GM18519 (cell line): ENCODE data around the gene XYLT1.
"Not testable (repeated sequence)": the region's sequence is repeated elsewhere in the genome, so short reads cannot be mapped to it uniquely, and the experiment has no call there.

Experiments used
- ATAC-seq: cut with Tn5 transposase; IDR thresholded peaks from one replicate; pipeline ENCODE4 v1.9.1; 2021; ENCODE audit warnings: mild to moderate bottlenecking, moderate library complexity; ENCODE audit not compliant: unreplicated experiment, low FRiP score

Gene XYLT1

DNA sequence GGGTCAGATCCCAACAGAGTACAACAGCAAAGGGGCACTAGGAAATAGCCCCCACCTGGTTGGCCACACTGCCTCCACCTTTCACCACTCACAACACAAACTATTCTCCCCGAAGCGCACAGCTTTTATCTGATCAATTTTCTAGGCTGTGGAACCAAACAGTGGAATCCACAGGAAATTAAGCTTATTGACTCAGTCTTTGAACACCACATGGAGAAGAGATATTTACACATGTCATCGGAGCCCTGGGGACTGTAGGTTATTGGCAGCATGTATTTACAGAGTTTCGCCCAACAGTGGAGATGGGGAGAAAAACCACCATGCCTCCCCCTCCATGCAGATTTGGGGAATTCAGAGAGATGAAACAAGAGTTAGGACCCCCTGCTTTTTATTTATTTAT is 154.8 kb downstream of the XYLT1 start:
- ATAC-seq: no peak

DNA sequence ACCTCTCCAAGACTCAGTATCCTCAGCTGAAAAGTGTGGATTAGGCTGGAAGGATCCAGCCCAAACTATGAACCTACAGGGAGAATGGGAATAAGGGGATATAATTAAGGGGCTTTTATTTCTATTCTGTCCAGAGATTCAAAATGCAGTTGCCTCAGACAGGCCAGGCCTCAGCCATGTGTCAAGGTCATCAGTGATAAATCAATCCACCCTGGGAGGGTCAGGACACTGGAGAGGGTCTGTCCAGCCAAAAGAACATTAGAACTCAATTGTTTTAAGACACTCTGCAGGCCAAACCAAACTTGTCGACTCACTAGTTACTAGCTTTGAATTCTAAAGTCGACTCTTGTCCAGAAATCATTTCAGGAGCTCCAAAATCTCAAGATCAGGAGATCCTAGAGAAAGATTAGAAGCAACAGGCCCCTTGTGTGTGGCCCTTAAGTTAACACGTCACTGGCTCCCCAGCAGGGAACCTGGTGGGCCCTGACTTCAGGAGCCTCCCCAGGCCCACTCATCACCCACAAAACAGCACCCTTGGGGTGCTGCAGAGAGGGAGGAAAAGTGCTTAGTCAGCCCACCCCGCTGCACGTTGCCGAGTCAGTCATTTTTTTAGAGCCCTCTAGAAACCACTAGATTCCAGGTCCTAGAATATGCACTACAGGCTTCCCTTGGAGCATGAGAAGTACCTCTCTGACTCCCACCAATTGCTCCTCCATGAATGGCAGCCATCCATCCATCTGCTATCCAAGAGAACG is 156.8 kb downstream of the XYLT1 start:
- no peak for ATAC-seq

DNA sequence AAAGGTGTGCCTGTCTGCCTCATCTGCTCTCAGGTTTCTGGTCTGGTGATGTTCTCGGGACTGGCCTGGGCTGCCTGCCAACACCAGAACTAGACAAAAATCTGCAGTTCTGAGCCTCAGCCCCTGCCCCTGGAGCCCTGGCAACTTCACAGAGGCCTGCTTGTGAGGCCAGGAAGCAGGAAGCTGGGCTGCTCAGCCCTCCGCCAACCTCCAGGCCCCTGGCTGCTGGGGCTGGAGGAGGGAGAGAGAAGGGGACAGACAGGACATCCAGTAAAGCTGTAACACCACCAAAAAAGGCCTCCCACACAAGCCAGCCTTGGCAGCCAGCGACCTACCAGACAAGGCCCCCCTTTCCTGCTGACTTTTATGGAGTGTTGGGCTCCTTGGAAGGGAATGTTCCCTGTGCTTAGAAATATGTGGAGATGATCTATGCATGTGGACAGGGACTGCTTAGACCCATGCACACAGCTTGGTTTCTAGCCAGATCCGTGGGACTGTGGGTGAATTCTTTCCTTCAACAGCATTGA is 157.6 kb downstream of the XYLT1 start:
- no peak for ATAC-seq

DNA sequence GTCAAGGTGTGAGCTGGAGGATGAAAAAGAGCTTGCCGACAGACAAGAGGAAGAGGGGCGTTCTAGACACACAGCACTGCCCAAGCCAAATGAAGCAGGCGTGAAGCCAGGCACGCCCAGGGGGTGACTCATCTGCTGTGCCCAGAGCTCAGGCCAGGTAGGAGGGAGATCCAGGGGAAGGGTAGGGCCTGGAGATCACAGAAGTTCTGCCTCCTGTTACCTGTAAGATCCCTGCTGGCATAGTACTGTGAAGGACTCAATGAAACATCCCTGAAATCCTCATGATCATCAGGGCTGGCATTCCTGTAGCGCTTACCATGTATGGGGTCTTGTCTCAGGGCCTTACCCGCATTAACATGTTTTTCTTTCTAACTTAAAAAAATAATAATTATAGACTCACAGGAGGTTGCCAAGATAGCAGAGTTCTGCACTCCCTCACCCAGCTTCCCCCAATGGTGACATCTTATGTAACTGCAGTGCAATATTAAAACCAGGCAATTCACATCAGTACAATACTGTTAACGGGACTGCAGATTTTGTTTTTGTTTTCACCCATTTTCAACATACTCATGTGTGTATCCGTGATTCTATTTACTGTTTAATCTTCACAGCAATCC is 158.6 kb downstream of the XYLT1 start:
- no peak for ATAC-seq

DNA sequence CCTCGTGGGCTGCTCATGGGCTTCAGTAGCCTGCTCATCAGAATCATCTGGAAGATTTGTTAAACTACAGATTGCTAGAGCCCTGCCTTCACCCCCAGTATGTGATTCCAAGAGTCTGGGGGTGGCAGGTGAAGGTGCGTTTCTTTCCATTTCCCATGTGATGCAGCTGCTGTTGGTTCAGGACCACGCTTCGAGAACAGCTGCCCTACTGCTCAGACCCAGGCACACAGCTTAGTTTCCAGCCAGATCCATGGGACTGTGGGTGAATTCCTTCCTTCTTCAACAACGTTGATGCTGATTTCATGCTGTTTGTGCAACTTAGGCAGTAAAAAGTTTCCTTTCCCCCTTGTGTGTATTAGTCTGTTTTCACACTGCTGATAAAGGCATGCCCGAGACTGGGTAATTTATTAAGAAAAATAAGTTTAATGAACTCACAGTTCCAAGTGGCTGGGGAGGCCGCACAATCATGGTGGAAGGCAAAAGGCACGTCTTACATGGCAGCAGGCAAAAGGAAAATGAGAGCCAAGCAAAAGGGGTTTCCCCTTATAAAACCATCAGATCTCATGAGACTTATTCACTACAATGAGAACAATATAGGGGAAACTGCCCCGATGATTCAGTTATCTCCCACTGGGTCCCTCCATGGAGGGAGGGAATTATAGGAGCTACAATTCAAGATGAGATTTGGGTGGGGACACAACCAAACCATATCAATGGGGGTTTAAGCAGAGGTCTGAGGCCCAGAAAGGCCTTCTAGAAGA is 159.2 kb downstream of the XYLT1 start:
- ATAC-seq: no peak

DNA sequence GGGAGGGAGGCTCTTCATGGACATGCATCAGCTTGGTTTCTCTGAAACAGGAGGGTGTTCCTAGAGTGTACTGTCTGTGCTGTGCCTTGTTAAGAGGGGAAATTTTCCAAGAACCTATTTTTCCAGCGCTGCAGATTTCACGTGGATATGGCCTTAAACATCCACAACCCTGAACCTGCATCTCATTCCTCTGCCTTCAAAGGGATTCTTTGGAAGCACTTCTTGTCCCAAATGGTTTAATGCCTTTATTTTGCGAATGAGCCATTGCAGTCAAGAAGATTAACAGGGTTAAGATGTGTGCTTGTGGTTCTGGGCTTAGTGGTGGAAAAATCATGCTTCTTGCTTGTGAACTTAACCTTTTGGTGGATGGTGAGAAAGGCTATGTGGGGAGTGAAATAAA is 161.2 kb downstream of the XYLT1 start:
- ATAC-seq: no peak

DNA sequence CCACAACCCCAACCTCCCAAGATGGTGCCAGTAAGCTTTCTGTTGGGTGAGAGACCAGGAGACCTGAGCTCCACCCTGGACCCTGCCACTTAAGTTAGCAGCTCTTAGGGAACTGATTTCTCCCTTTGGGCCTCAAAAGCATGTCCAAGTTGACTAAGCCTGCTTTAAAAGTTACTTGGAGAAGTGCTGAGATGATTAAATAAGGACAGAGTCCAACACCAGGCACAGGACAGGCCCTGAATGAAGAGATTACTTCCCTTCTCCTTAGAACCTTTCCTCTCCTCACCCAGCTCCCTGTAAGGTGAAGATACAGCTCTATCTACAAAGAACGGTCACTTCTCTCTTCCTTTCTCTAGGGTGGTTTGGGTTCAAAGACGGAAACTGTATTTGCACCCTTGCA is 162.6 kb downstream of the XYLT1 start:
- ATAC-seq: no peak

DNA sequence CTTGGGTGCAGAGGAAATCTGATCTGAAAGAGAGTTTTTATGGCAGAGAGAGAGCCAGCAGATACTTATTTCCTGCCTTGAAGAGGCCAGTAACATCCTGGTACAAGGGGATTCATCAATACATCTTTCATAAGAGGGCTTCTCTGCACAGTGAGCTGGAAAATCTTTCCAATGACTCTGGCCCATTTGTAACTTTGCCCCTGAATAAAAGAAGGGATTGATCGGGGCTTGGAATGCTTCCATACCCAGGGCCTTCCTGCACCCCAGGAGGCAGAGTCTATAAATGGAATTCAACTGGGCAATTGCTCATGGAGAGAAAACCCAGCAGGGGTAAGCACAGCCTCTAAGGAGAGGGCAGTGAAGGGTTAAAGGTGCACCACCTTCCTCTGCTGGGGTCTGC is 163.3 kb downstream of the XYLT1 start:
- no peak for ATAC-seq

DNA sequence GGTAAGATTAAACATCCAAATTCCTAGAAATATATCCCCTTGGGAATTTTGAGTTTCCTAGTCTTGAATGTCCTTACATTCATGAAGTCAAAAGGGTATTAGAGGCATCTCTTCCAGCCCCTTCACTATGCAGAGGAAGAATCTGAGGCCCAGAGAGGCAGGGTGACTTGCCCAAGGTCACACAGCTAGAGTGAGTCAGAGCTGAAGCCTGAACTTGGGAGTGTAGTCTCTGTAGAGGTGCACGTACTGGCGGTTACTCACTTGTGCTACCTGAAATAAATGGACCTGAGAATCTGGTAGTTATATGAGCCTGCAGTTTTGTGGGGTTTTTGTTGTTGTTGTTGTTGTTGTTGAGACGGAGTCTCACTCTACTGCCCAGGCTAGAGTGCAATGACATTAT is 164.0 kb downstream of the XYLT1 start:
- ATAC-seq: no peak

DNA sequence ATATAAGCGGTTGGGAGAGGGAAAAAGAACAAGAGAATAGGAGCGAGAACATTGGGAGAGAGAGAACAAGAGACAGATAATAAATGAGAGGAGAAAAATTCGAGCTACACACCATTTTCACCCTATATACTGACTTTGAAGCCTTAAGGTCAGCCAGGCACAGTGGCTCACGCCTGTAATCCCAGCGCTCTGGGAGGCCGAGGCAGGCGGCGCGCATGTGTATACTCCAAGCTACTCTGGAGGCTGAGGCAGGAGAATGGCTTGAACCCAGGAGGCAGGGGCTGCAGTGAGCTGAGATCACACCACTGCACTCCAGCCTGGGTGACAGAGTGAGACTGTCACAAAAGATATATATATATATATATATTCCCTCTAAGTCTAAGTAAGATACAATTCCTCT is 164.5 kb downstream of the XYLT1 start:
- ATAC-seq: not testable (repeated sequence)

DNA sequence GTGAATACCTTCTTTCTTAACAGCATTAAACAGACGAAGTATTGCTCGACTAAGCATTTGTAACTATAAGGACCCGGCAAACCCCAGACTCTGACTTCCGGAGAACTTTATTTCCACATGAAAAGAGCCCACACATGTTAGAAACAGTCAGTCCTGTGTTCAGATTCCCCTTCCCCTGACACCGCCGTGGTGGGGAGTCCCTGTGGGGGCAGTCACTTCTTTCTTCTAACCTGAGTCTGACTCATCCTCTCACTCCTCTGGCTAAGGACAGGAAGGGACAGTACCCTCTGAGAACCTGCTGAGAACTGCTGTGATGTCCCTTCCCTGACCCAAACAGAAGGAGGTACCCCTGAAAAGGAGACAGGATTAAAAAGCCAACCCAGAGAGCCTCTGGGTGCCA is 165.1 kb downstream of the XYLT1 start:
- no peak for ATAC-seq

DNA sequence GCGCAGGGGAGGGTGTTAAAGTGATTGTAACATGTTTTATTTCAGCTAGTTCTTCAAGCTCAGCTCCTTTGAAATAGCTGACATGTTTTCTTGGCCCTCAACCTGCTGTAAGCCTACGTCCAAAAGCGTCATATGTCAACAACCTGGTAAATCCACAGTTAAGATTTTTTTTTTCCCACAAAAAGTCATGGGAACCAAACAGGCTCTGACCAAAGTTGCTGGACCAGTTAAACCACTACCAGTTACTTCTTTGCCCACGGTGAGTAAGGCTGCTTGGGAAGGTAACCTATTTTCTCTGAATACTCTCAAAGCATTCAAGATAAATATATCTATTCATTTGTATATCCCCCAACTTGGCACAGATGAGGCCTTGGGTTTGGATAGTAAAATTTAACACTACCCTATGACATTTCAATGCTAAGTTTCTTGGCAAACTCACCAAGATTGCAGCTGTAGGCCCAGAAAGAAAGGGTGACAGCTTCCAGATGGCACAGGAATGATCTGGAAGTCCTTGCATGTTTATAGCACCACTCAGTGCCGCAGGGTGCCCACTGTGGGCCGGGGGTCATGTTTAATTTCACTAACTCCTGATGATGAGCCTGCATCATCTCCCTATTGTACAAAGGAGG is 166.2 kb downstream of the XYLT1 start:
- no peak for ATAC-seq

DNA sequence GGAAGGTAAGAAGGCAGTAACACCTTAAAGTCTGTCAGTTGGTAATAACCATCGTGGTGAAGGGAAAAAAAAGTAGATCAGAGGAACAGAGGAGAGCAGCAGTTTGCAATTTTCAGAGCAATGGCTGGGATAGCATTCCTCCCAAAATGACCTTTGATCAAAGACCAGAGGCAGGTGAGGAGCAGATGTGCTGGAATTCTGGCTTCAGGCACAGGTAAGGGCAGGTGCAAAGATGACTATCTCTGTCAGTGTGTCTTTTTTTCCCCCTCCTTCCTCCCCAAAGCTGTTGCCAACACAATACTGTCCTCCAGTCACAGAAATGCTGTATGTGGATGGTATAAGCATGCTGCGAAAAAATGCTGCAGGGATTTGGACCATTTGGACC is 166.7 kb downstream of the XYLT1 start:
- no peak for ATAC-seq

DNA sequence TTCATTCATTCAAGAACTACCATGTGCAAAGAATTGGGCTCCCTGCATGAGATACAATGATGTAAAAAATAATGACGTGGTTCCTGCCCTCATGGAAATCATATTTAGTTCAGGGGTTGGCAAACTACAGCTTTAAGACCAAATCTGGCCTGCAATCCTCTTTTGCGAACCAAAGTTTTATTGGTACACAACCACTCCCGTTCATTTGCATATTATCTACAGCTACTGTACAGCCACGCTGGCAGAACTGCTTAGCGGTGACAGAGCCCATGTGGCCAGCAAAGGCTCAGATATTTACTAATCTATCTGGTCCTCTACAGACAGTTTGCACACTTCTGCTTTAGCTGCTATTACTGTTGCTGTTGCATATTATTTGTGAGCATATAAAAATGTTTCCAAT is 167.7 kb downstream of the XYLT1 start:
- no peak for ATAC-seq

DNA sequence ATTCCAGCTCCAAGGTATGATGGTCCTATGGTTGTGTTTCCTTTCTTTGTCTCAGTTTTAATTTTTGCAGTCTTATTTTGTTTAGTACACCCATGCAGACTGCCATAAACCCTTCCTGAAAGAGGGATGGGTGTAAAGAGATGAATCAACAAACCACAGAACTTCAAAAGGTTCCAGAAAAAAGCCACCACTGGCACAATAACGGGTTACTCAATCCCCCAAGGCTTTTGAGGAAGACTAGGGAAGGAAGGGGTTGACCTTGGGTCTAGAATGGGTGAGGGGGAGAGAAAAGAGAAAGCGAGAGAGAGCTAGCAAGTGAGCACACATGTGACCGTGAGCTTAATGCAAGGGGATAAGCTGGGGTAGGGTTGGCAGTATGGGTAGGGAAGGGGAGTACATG is 168.1 kb downstream of the XYLT1 start:
- no peak for ATAC-seq

DNA sequence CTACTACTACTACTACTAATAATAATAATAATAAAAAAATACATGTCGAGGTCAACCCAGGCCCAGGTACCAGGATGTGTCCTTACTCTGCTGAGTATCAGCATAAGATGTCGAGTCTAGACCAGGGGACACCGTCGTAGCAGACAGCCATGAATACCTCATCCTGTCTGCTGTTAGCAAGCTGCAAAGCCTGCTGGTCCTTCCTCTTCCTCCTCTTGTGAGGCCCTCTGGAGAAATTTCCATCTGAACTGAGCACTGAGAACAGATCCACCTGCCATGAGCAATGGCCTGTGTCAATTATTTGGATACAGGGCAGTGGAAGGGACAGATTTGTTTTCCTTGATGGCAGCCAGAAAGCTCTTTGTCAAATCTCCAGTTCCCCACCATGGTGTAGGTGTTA is 168.5 kb downstream of the XYLT1 start:
- no peak for ATAC-seq

DNA sequence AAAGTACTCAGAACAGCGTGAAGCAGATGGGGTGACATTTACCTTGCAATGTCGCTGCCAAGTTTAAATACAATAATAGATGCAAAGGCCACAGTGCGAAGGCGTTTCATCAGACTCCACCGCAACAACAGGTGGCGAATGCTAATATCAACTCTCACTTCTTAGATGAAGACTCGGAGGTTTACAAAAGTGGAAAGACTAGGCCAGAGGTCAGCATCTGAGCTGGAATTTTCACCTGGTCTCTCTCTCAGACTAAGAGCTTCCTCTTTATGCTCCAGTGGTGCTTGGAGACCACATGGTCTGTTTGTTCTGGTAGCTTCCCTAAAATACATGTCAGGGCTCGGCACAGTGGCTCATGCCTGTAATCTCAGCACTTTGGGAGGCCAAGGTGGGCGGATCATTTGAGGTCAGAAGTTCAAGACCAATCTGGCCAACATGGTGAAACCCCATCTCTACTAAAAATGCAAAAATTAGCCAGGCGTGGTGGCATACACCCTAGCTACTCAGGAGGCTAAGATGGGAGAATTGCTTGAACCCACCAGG is 169.1 kb downstream of the XYLT1 start:
- ATAC-seq: peak; percentile 80

DNA sequence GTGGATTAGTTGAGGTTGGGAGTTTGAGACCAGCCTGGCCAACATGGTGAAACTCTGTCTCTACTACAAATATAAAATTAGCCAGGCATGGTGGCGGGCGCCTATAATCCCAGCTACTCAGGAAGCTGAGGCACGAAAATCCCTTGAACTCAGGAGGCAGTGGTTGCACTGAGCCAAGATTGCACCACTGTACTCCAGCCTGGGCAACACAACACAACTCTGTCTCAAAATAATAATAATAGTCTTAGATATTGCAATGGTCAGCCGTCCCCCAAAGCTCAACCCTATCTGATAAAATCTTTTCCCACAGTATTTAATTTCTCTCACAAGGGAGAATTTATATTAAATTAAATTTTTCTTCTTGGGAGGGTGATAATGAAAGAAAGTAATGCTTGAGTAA is 169.6 kb downstream of the XYLT1 start:
- no peak for ATAC-seq

DNA sequence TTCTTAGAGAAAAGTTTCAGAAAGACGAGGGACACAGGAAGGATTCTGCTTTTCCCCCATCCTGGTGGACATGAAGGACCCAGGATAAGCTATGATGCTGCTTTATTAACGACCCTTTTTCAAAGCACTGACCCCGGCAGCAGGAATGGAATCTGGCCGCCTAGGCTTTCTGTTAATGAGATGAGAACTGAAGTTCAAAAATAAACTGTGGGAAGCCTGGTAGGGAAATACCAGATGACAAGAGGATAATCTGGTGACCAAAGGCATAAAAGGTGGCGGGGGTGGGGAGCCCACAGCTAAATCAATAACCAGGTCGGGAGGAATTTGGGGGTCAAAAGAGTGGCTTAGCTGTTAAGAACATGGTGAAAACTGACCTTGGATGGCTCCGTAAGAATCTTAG is 171.0 kb downstream of the XYLT1 start:
- no peak for ATAC-seq

DNA sequence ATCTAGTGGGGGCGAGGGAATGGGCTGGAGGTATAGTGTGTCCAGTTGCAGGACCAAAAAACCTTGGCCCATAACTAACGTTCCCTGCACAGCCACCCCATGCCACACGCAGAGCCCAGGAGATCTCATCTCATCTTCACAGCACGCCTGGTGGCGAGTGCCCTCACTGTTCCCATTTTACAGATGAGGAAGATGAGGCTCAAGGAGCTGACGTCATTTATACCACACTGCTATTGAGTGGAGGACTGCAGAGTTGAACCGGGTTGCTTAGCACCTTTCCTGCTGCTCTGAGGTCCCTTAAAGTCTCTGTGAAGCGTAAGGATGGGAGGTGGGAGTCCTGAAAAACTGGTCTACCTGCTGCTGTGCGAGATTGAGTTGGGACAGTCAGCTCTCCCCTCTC is 172.5 kb downstream of the XYLT1 start:
- ATAC-seq: no peak

DNA sequence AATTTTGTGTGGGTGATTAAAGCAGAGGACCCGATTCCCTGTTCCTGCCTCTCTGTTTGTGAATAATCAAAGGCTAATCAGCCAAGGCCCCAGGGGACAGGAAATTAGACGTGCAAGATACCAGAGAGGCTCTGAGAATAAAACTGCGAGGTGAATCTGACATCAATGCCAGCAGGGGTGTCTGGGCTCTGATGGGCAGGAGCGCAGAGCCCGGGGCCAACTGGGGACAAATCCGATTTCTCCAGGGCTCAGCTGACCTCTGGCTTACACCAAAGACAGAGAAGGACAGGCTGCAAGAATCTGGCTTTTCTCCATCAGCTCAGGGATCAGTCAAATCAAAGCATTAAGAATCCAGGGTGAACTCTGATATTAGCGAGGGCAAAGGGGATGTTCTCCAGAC is 174.3 kb downstream of the XYLT1 start:
- no peak for ATAC-seq
